OCI-LY3 (cell line): ENCODE data around the gene OR2L5.

Experiments used
- H2AFZ ChIP-seq: fragments of 200-600, 300-600 bp; shearing (Covaris generic); 2 replicates; pipeline ENCODE4 v1.6.0; 2014; ENCODE audit warnings: antibody characterized with exemption, low read depth, low read length
- H3K27ac ChIP-seq: fragments of 200-600, 300-600 bp; sonication (generic); 2 replicates; pipeline ENCODE4 v1.5.1; 2014; ENCODE audit warnings: mild to moderate bottlenecking, low read length, moderate library complexity, mixed read lengths
- H3K27me3 ChIP-seq: fragments of 200-600, 300-600 bp; sonication (generic); 2 replicates; pipeline ENCODE4 v1.6.1; 2014; ENCODE audit warnings: low read depth, low read length, mixed read lengths
- H3K36me3 ChIP-seq: fragments of 200-600, 300-600 bp; sonication (generic); replicated peaks from 2 replicates; pipeline ENCODE3; 2014; ENCODE audit warnings: low read depth, low read length, mixed read lengths
- H3K4me1 ChIP-seq: fragments of 300-600, 200-600 bp; sonication (generic); 2 replicates; pipeline ENCODE4 v1.6.1; 2014; ENCODE audit warnings: low read length, mixed read lengths
- H3K4me2 ChIP-seq: fragments of 200-600, 300-600 bp; sonication (generic); 2 replicates; pipeline ENCODE4 v1.6.1; 2014; ENCODE audit warnings: low read length, mixed read lengths
- H3K4me3 ChIP-seq: fragments of 300-600, 200-600 bp; sonication (generic); 2 replicates; pipeline ENCODE4 v1.5.1; 2014; ENCODE audit warnings: antibody characterized with exemption, mild to moderate bottlenecking, low read length, moderate library complexity
- H3K79me2 ChIP-seq: fragments of 300-600, 200-600 bp; shearing (Covaris generic); 2 replicates; pipeline ENCODE4 v1.6.1; 2014; ENCODE audit warnings: mild to moderate bottlenecking, low read length, mixed read lengths
- H3K9ac ChIP-seq: fragments of 300-600, 200-600 bp; shearing (Covaris generic); 2 replicates; pipeline ENCODE4 v1.6.0; 2014; ENCODE audit warnings: mild to moderate bottlenecking, low read length, moderate library complexity
- H3K9me3 ChIP-seq: fragments of 200-600, 300-600 bp; shearing (Covaris generic); 2 replicates; pipeline ENCODE4 v1.6.1; 2014; ENCODE audit warnings: low read length, mixed read lengths; ENCODE audit not compliant: insufficient read depth
- H4K20me1 ChIP-seq: fragments of 200-600, 300-600 bp; sonication (generic); 2 replicates; pipeline ENCODE4 v1.6.1; 2016; ENCODE audit warnings: low read length, mixed read lengths; ENCODE audit not compliant: insufficient read depth
- EZH2phosphoT487 ChIP-seq: fragments of 200-600 bp; shearing (Covaris generic); IDR thresholded peaks from 2 replicates; pipeline ENCODE4 v1.6.1; 2018; ENCODE audit warnings: antibody characterized with exemption, mixed run types, low read depth
- TF ChIP-seq, protein P1 (sequence below): fragments of 200-600, 300-600 bp; sonication (generic); IDR thresholded peaks from 2 replicates; pipeline ENCODE4 v1.5.1; 2014; ENCODE audit warnings: antibody characterized with exemption, low read length, low read depth

Gene OR2L5

GRCh38 chr1:247998811-247999210 is 14.6 kb upstream of the OR2L5 start:
- no peaks in the 10 kb centered on the region for H3K36me3 ChIP-seq
- H4K20me1 ChIP-seq: no peaks in the 10 kb centered on the region
- H3K27ac ChIP-seq: no peak overlapping the region
- no peak overlapping the region for H3K4me2 ChIP-seq
- H3K9ac ChIP-seq: no peak overlapping the region
- no peak overlapping the region for H2AFZ ChIP-seq
- H3K9me3 ChIP-seq: no peaks in the 10 kb centered on the region
- H3K4me1 ChIP-seq: no peaks in the 10 kb centered on the region
- H3K4me3 ChIP-seq: no peak overlapping the region
- H3K27me3 ChIP-seq: no peaks in the 10 kb centered on the region
- no peaks in the 10 kb centered on the region for H3K79me2 ChIP-seq
- TF ChIP-seq, protein P1, sequence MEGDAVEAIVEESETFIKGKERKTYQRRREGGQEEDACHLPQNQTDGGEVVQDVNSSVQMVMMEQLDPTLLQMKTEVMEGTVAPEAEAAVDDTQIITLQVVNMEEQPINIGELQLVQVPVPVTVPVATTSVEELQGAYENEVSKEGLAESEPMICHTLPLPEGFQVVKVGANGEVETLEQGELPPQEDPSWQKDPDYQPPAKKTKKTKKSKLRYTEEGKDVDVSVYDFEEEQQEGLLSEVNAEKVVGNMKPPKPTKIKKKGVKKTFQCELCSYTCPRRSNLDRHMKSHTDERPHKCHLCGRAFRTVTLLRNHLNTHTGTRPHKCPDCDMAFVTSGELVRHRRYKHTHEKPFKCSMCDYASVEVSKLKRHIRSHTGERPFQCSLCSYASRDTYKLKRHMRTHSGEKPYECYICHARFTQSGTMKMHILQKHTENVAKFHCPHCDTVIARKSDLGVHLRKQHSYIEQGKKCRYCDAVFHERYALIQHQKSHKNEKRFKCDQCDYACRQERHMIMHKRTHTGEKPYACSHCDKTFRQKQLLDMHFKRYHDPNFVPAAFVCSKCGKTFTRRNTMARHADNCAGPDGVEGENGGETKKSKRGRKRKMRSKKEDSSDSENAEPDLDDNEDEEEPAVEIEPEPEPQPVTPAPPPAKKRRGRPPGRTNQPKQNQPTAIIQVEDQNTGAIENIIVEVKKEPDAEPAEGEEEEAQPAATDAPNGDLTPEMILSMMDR: no peak
- no peak for TF ChIP-seq EZH2phosphoT487

GRCh38 chr1:248000169-248000568 is 13.3 kb upstream of the OR2L5 start:
- TF ChIP-seq EZH2phosphoT487: no peak
- TF ChIP-seq, protein P1: no peak
- no peak overlapping the region for H3K27ac ChIP-seq

GRCh38 chr1:248007778-248008177 is 5.7 kb upstream of the OR2L5 start:
- no peaks in the 10 kb centered on the region for H4K20me1 ChIP-seq
- no peaks in the 10 kb centered on the region for H3K27me3 ChIP-seq

More at GRCh38 chr1:248000169-248000568, 13.3 kb upstream of the OR2L5 start:
- Histone ChIP-seq H3K4me1 (no peaks in the 10 kb centered on the region), H3K4me3 (no peak overlapping the region), H3K36me3 (no peaks in the 10 kb centered on the region), H3K27me3 (no peaks in the 10 kb centered on the region), H3K4me2 (no peak overlapping the region), H3K79me2 (no peaks in the 10 kb centered on the region), H3K9ac (no peak overlapping the region), H2AFZ (no peak overlapping the region), H3K9me3 (no peaks in the 10 kb centered on the region), H4K20me1 (no peaks in the 10 kb centered on the region)

DNA sequence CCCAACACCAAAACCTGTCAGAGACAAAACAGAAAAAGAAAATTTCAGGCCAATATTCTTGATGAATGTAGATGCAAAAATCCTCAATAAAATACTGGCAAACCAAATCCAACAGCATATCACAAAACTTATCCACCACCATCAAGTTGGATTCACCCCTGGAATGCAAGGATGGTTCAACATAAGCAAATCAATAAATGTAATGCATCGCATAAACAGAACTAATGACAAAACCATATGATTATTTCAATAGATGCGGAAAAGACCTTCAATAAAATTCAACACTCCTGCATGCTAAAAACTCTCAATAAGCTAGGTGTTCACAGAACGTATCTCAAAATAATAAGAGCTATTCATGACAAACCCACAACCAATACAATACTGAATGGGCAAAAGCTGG is 3.8 kb upstream of the OR2L5 start:
- TF ChIP-seq EZH2phosphoT487: no peak
- TF ChIP-seq, protein P1: no peak
- H3K79me2 ChIP-seq: no peaks in the 10 kb centered on the region
- H2AFZ ChIP-seq: no peak overlapping the region
- H3K4me3 ChIP-seq: no peak overlapping the region
- 0 out of 2 replicates have a peak, but pooled peaks cover 2% of the 10 kb centered on the region for H3K9me3 ChIP-seq
- no peak overlapping the region for H3K27ac ChIP-seq
- H3K9ac ChIP-seq: no peak overlapping the region
- H3K36me3 ChIP-seq: no peaks in the 10 kb centered on the region
- H4K20me1 ChIP-seq: no peaks in the 10 kb centered on the region
- no peaks in the 10 kb centered on the region for H3K4me1 ChIP-seq
- no peaks in the 10 kb centered on the region for H3K27me3 ChIP-seq
- no peak overlapping the region for H3K4me2 ChIP-seq

More at GRCh38 chr1:248007778-248008177, 5.7 kb upstream of the OR2L5 start:
- Histone ChIP-seq H3K9me3 (0 out of 2 replicates have a peak, but pooled peaks cover 2% of the 10 kb centered on the region), H3K79me2 (no peaks in the 10 kb centered on the region), H3K4me1 (no peaks in the 10 kb centered on the region), H3K9ac (no peak overlapping the region), H2AFZ (no peak overlapping the region), H3K4me3 (no peak overlapping the region), H3K4me2 (no peak overlapping the region), H3K27ac (no peak overlapping the region), H3K36me3 (no peaks in the 10 kb centered on the region)
- no peak for TF ChIP-seq EZH2phosphoT487
- TF ChIP-seq, protein P1: no peak
